Effector CD4-positive, alpha-beta T cell (primary cell): Measurements from ENCODE around the gene LIMK2.
"Not testable (repeated sequence)": the region's sequence is repeated elsewhere in the genome, so short reads cannot be mapped to it uniquely, and the experiment has no call there.

ENCODE experiments used
- DNase-seq: peaks from one replicate; pipeline ENCODE4 v3.0.0-alpha.2; 2020

Gene LIMK2

GRCh38 chr22:31244943-31245451 is 32.9 kb downstream of the LIMK2 start:
- no peak for DNase-seq

GRCh38 chr22:31245998-31246397 is 33.9 kb downstream of the LIMK2 start:
- DNase-seq: not testable (repeated sequence)

- DNase-seq: no peak
Measured at GRCh38 chr22:31246687-31247086, 34.6 kb downstream of the LIMK2 start.

GRCh38 chr22:31247726-31248125 is 35.6 kb downstream of the LIMK2 start:
- no peak for DNase-seq

- DNase-seq: peak; percentile 59
Measured at GRCh38 chr22:31248138-31248745, 36.1 kb downstream of the LIMK2 start.

GRCh38 chr22:31248965-31249958 is 37.2 kb downstream of the LIMK2 start:
- DNase-seq: no peak

GRCh38 chr22:31250740-31251600 is 38.9 kb downstream of the LIMK2 start:
- DNase-seq: no peak

- DNase-seq: no peak
Measured at GRCh38 chr22:31253949-31254348, 41.9 kb downstream of the LIMK2 start.

- DNase-seq: no peak
Measured at GRCh38 chr22:31259798-31260473, 47.8 kb downstream of the LIMK2 start.

- DNase-seq: no peak
Measured at GRCh38 chr22:31260474-31260856, 48.4 kb downstream of the LIMK2 start.

- DNase-seq: no peak
Measured at GRCh38 chr22:31262312-31263133, 50.4 kb downstream of the LIMK2 start.

- DNase-seq: no peak
Measured at GRCh38 chr22:31263896-31264640, 52.0 kb downstream of the LIMK2 start.

- no peak for DNase-seq
Measured at GRCh38 chr22:31268281-31268680, 56.2 kb downstream of the LIMK2 start.

- no peak for DNase-seq
Measured at GRCh38 chr22:31269892-31270579, 57.9 kb downstream of the LIMK2 start.

GRCh38 chr22:31271026-31271425 is 58.9 kb downstream of the LIMK2 start:
- no peak for DNase-seq

GRCh38 chr22:31271485-31271884 is 59.4 kb downstream of the LIMK2 start:
- no peak for DNase-seq

- DNase-seq: peak; percentile 49
Measured at GRCh38 chr22:31272522-31273446, 60.7 kb downstream of the LIMK2 start.

GRCh38 chr22:31274017-31274416 is 61.9 kb downstream of the LIMK2 start:
- no peak for DNase-seq

GRCh38 chr22:31275018-31275417 is 62.9 kb downstream of the LIMK2 start:
- DNase-seq: no peak
